Erythroblast (primary cell): ENCODE data around the gene TNFSF13.
A peak's percentile ranks its signal among the peaks of the same experiment; 100 is the strongest.

Experiments
- GATA1 ChIP-seq: IDR thresholded peaks from 2 replicates; pipeline ENCODE4 v1.6.1; 2011; ENCODE audit warnings: low read depth, mild to moderate bottlenecking, control low read depth, low read length, moderate library complexity
- POLR2A ChIP-seq: IDR thresholded peaks from 2 replicates; pipeline ENCODE4 v1.6.1; 2011; ENCODE audit warnings: mild to moderate bottlenecking, low read length

GRCh38 chr17:7576432-7576937, 17.9 kb downstream of the TNFSF13 start:
- TF ChIP-seq POLR2A (peak; percentile 21), GATA1 (no peak)
